GM19035 (cell line): Measurements from ENCODE around the gene UGT1A10.
"Not testable (repeated sequence)": the region's sequence is repeated elsewhere in the genome, so short reads cannot be mapped to it uniquely, and the experiment has no call there.

Source experiments
- ATAC-seq: cut with Tn5 transposase; IDR thresholded peaks from one replicate; pipeline ENCODE4 v1.9.1; 2021; ENCODE audit not compliant: unreplicated experiment

Gene UGT1A10

GRCh38 chr2:233655043-233655442, 18.8 kb downstream of the UGT1A10 start:
- ATAC-seq: no peak

GRCh38 chr2:233655943-233656342, 19.7 kb downstream of the UGT1A10 start:
- ATAC-seq: not testable (repeated sequence)

- ATAC-seq: no peak
Observed at GRCh38 chr2:233656443-233656842, 20.2 kb downstream of the UGT1A10 start.

GRCh38 chr2:233658610-233659009, 22.4 kb downstream of the UGT1A10 start:
- no peak for ATAC-seq

- no peak for ATAC-seq
Observed at GRCh38 chr2:233663911-233664310, 27.7 kb downstream of the UGT1A10 start.

- no peak for ATAC-seq
Observed at GRCh38 chr2:233668605-233669260, 32.5 kb downstream of the UGT1A10 start.

GRCh38 chr2:233671290-233672161, 35.3 kb downstream of the UGT1A10 start, which contains the start of gene UGT1A9:
Gene UGT1A9, plus strand, starts transcription at chr2:233671898. Its CDS starts 37 bp downstream, at chr2:233671935.
- no peak for ATAC-seq

GRCh38 chr2:233672886-233673285, 36.6 kb downstream of the UGT1A10 start:
- no peak for ATAC-seq

GRCh38 chr2:233673896-233674295, 37.6 kb downstream of the UGT1A10 start:
- no peak for ATAC-seq

- no peak for ATAC-seq
Observed at GRCh38 chr2:233674314-233674713, 38.1 kb downstream of the UGT1A10 start.

- no peak for ATAC-seq
Observed at GRCh38 chr2:233674995-233675394, 38.7 kb downstream of the UGT1A10 start.

GRCh38 chr2:233676046-233676445, 39.8 kb downstream of the UGT1A10 start:
- no peak for ATAC-seq

GRCh38 chr2:233679196-233679595, 42.9 kb downstream of the UGT1A10 start:
- no peak for ATAC-seq

- ATAC-seq: no peak
Observed at GRCh38 chr2:233680361-233681045, 44.3 kb downstream of the UGT1A10 start.

- no peak for ATAC-seq
Observed at GRCh38 chr2:233681521-233682099, 45.4 kb downstream of the UGT1A10 start, which contains the start of gene UGT1A7. Gene UGT1A7, plus strand, starts transcription at chr2:233681901. Its CDS starts 37 bp downstream, at chr2:233681938.

- ATAC-seq: no peak
Observed at GRCh38 chr2:233684640-233685039, 48.4 kb downstream of the UGT1A10 start.

- no peak for ATAC-seq
Observed at GRCh38 chr2:233686928-233687327, 50.7 kb downstream of the UGT1A10 start.

- ATAC-seq: no peak
Observed at GRCh38 chr2:233688341-233688740, 52.1 kb downstream of the UGT1A10 start.

- ATAC-seq: no peak
Observed at GRCh38 chr2:233689031-233689430, 52.8 kb downstream of the UGT1A10 start.

GRCh38 chr2:233689501-233689900, 53.3 kb downstream of the UGT1A10 start:
- ATAC-seq: no peak

GRCh38 chr2:233690444-233690843, 54.2 kb downstream of the UGT1A10 start:
- no peak for ATAC-seq
